ENCODE measurements around the gene MYO19. TPM values are rescaled to one million over a fixed set of nuclear protein-coding genes. Genes with fewer than 3 reads are reported as not detected.

Gene MYO19
- total and polyA plus RNA-seq, 7 donors = 10.1 to 28.7 (median 15.2) TPM

DNA sequence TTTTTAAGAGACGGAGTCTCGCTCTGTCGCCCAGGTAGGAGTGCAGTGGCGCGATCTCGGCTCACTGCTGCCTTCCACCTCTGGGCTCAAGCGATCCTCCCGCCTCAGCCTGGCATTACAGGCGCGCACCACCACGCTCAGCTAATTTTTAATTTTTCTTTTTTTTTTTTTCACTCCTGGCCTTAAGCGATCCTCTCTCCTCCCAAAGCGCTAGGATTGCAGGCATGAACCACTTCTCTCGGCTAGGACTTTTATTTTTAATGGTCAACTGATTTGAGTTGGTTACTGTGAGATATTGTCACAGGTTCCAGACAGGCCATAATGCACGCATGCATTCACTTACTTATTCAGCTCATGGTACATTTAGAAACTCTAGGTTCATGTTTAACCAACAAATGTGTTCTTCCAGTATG lies 1.0 kb upstream of the MYO19 start:
- H3K27me3 ChIP-seq (ENCODE audit: insufficient read depth in 3 of 3, low read length in 2 of 3) = no peaks in the 10 kb centered on the region
- intact Hi-C loops (cut with DNase I) = loop anchor here (5.0 to 10.0 kb wide), 2 partner anchors 67 to 409 kb away; partner anchors contain the start of genes AATF (in 1 of the 2) and MRM1 (in 1 of the 2)
- TF ChIP-seq, protein P1, sequence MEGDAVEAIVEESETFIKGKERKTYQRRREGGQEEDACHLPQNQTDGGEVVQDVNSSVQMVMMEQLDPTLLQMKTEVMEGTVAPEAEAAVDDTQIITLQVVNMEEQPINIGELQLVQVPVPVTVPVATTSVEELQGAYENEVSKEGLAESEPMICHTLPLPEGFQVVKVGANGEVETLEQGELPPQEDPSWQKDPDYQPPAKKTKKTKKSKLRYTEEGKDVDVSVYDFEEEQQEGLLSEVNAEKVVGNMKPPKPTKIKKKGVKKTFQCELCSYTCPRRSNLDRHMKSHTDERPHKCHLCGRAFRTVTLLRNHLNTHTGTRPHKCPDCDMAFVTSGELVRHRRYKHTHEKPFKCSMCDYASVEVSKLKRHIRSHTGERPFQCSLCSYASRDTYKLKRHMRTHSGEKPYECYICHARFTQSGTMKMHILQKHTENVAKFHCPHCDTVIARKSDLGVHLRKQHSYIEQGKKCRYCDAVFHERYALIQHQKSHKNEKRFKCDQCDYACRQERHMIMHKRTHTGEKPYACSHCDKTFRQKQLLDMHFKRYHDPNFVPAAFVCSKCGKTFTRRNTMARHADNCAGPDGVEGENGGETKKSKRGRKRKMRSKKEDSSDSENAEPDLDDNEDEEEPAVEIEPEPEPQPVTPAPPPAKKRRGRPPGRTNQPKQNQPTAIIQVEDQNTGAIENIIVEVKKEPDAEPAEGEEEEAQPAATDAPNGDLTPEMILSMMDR (IDR thresholded peaks at IDR 0.05) = no peak
- DNase-seq = no peak
- H3K4me3 ChIP-seq = peak overlapping the region; percentile 92
- H3K27ac ChIP-seq = peak overlapping the region; percentile 100
- no peaks in the 10 kb centered on the region for H3K9me3 ChIP-seq
- WGBS, 3 donors = 4 to 10% (median 6%) methylated on average over 15 of the region's 15 CpGs
- H3K4me1 ChIP-seq = peaks cover 8% of the 10 kb centered on the region
- H3K36me3 ChIP-seq (ENCODE audit: insufficient read depth in 1 of 2, low read depth in 1 of 2) = peaks cover 9 to 59% of the 10 kb centered on the region in 2 donors
- ATAC-seq = peak in 1 of 4 donors; percentile 38

DNA sequence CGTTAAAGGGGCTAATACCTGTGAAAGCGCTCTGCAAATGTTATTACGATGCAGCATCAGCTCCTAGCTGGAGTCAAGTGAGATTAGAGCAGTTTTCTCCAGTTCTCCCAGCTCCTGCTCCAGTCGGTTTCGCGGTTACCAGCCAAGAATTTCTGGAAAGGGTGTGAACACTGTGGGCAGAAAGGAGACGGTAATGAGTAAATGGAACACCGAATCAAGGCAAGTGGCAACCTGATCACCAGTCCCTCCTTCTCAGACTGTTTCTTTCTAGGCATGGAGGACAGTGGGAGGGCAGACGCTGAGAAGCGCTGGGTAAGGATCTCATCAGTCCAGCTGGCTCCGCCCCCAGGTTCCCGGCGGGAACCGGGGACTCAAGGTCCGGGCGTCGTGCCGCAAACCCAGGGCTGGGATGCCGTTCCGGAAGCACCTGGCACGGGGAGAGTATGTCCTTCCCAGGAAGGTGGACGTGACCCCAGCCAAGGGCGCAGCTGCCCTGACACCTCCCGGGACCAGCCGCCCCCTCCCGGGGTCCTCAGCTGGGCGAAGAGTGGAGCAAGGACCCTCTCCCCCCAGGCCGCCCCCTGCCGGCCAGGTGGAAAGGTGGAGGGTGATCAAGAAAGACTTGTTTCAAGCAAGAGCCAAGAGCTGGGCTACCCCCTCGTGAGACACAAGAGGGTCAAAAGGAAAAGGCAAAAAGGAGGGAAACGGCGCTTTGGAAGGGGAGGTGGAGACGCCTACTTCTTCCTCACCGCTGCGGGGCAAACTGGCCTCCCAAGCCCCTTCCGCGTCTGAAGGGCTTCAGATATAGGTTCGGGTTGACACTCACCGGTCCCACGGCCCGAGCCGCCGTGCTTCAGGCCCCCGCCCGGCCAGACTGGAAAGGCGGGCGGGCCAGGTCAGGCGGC lies 481 bp downstream of the MYO19 start:
- Histone ChIP-seq H3K4me1 (peaks cover 8% of the 10 kb centered on the region), H3K27ac (peak overlapping the region; percentile 100), H3K9me3 (no peaks in the 10 kb centered on the region), H3K36me3 (ENCODE audit: insufficient read depth in 1 of 2, low read depth in 1 of 2) (peaks cover 9 to 65% of the 10 kb centered on the region in 2 donors), H3K4me3 (peak overlapping the region; percentile 92), H3K27me3 (ENCODE audit: insufficient read depth in 3 of 3, low read length in 2 of 3) (no peaks in the 10 kb centered on the region)
- intact Hi-C loops (cut with DNase I) = loop anchor here (5.0 to 10.0 kb wide), 2 partner anchors 52 to 411 kb away; partner anchors contain the start of gene AATF (in 1 of the 2)
- TF ChIP-seq, protein P1 (IDR thresholded peaks at IDR 0.05) = peak; percentile 51
- 5 to 7% (median 5%) methylated on average over 38 to 48 of the region's 48 CpGs for WGBS, 3 donors
- DNase-seq (peak; percentile 74 to 84), ATAC-seq (peak; percentile 32 to 59 (median 55))

DNA sequence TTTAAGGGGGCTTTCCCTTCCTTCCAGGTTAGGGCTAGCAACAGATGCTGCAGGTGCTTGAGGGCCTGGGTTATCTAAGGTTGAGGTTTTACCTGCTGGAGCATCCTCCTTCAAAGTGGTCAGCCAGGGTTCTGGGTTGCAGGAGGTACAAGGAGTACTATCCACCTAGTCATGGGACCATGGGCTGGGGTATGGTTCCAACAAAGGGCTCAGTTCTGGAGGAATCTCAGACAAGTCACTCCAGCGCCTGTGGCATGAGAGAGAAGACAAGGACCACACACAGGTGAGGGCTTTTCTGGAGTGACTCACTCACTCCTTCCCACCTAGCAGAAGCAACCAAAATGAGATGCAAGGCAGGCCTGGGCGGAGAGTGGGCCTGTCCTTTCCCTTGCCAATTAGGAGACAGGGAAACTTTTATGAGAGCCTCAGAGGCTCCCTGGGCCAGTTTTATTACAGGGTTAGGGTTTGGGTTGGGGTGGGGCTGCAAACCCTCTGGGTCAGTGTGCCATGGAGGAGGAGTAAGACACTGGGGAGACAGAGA lies 2.2 kb downstream of the MYO19 start:
- no peaks in the 10 kb centered on the region for H3K9me3 ChIP-seq
- no peak for ATAC-seq
- no peak overlapping the region for H3K27ac ChIP-seq
- H3K36me3 ChIP-seq (ENCODE audit: insufficient read depth in 1 of 2, low read depth in 1 of 2) = peaks cover 15 to 60% of the 10 kb centered on the region in 2 donors
- TF ChIP-seq, protein P1 (IDR thresholded peaks at IDR 0.05) = no peak
- H3K4me3 ChIP-seq = no peak overlapping the region
- peaks cover 8% of the 10 kb centered on the region for H3K4me1 ChIP-seq
- DNase-seq = no peak
- H3K27me3 ChIP-seq (ENCODE audit: insufficient read depth in 3 of 3, low read length in 2 of 3) = no peaks in the 10 kb centered on the region
- intact Hi-C loops (cut with DNase I) = loop anchor here (5.0 to 10.0 kb wide), 2 partner anchors 50 to 412 kb away; partner anchors contain the start of gene AATF (in 1 of the 2)
- WGBS, 3 donors = 90 to 94% (median 94%) methylated on average over 2 of the region's 2 CpGs

DNA sequence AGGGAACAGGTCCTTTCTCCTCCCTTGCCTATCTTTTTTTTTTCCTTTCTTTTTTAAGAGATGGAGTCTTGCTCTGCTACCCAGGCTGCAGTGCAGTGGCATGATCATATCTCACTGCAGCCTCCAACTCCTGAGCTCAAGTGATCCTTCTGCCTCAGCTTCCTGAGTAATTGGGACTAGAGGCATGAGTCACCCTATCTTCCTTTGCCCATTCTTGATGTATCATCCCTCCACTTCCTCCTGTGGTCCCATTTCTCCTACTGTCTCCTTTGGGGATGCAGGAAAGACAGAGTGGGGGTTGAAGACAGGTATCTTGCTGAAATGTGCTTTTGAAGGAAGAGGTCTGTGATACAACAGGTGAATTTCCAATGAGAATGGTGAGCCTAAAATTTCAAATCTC lies 5.5 kb downstream of the MYO19 start:
- no peaks in the 10 kb centered on the region for H3K27me3 ChIP-seq (ENCODE audit: insufficient read depth in 3 of 3, low read length in 2 of 3)
- no peaks in the 10 kb centered on the region for H3K4me1 ChIP-seq
- H3K4me3 ChIP-seq = no peak overlapping the region
- TF ChIP-seq, protein P1 (IDR thresholded peaks at IDR 0.05) = no peak
- H3K27ac ChIP-seq = no peak overlapping the region
- ATAC-seq = no peak
- no peaks in the 10 kb centered on the region for H3K9me3 ChIP-seq
- H3K36me3 ChIP-seq (ENCODE audit: insufficient read depth in 1 of 2, low read depth in 1 of 2) = peaks cover 21 to 84% of the 10 kb centered on the region in 2 donors
- intact Hi-C loops (cut with DNase I) = no loop called here
- DNase-seq = no peak
